Heart left ventricle (tissue), 16 donors: ENCODE measurements around the gene NSMCE3. TPM values are rescaled to one million over a fixed set of nuclear protein-coding genes. Genes with fewer than 3 reads are reported as not detected.

Experiments used
- ATAC-seq, 4 donors: fragments of 200-7000 bp; cut with Tn5 transposase; one replicate each; pipeline ENCODE4 v1.9.1; 2020 to 2022; ENCODE audit warnings: moderate library complexity in 4 of 4, mild to moderate bottlenecking in 3 of 4, moderate number of reproducible peaks in 1 of 4
- DNase-seq, 5 donors: peaks; one replicate each; pipeline ENCODE4 v3.0.0-alpha.2; 2020
- H3K27ac ChIP-seq, 12 donors: fragments of 200-600 bp; sonication (generic) in 4 of 12; one replicate each; pipeline versions ENCODE4 v1.5.0 to v1.8.0; 2016 to 2022; ENCODE audit warnings: mild to moderate bottlenecking in 2 of 12
- H3K27me3 ChIP-seq, 9 donors: fragments of 200-600 bp; sonication (generic) in 2 of 9; one replicate each; pipeline versions ENCODE4 v1.5.1 to v1.8.0; 2016 to 2022; ENCODE audit warnings: mild to moderate bottlenecking in 3 of 9
- H3K36me3 ChIP-seq, 9 donors: fragments of 200-600 bp; sonication (generic) in 2 of 9; one replicate each; pipeline versions ENCODE4 v1.5.0 to v1.8.0; 2018 to 2022; ENCODE audit warnings: mild to moderate bottlenecking in 2 of 9
- H3K4me1 ChIP-seq, 12 donors: fragments of 200-600 bp; sonication (generic) in 4 of 12; one replicate each; pipeline versions ENCODE4 v1.5.0 to v1.8.0; 2016 to 2022; ENCODE audit warnings: mild to moderate bottlenecking in 3 of 12
- H3K4me3 ChIP-seq, 12 donors: fragments of 200-600 bp; sonication (generic) in 4 of 12; one replicate each; pipeline versions ENCODE4 v1.5.0 to v1.8.0; 2017 to 2022; ENCODE audit warnings: mild to moderate bottlenecking in 9 of 12, moderate library complexity in 4 of 12
- H3K9me3 ChIP-seq, 12 donors: fragments of 200-600 bp; sonication (generic) in 4 of 12; one replicate each; pipeline versions ENCODE4 v1.5.0 to v1.8.0; 2016 to 2022; ENCODE audit warnings: mild to moderate bottlenecking in 1 of 12
- POLR2A ChIP-seq, 2 donors: fragments of 450-650 bp; IDR thresholded peaks; one replicate each; pipeline ENCODE4 v1.6.1; 2017; ENCODE audit warnings: antibody characterized with exemption in 2 of 2, mild to moderate bottlenecking in 2 of 2, moderate library complexity in 2 of 2
- WGBS, 4 donors: extraction: QIAGEN DNeasy Blood & Tissue Kit in 2 of 4; methylation state at CpG; one replicate each; pipeline versions ENCODE4 v1.1.5 to v1.1.7; 2013 to 2018; 5-methylcytosine and 5-hydroxymethylcytosine counted together
- intact Hi-C, 10 donors: fragments of 100-400 bp; cut with DNase I; formaldehyde crosslinking; loops; one replicate each; pipeline versions ENCODE4 v1.11.1 to v1.14.2; 2022
- polyA plus RNA-seq, 2 donors: library from polyadenylated mRNA; stranded (reverse); fragments of 200-250 nt; gene quantifications; one replicate each; pipeline ENCODE4 v1.2.3, GENCODE V29; 2013
- total RNA-seq, 9 donors: library from RNA; depleted of rRNA in 2 of 9; stranded (reverse); fragments of >200 nt in 2 of 9; fragmentation: NEBNext Ultra II Directional in 3 of 9; extraction: Animal tissue kit (Norgen Biotek cat#: 25700) in 3 of 9; gene quantifications; one replicate each; pipeline versions ENCODE4 v1.1.0 to v1.2.4, GENCODE V29; 2016 to 2023
- TF ChIP-seq, protein P1 (sequence below), 12 donors: fragments of 200-600 bp; sonication (generic) in 4 of 12; IDR thresholded peaks; one replicate each; pipeline versions ENCODE4 v1.5.0 to v1.8.0; 2018 to 2022; ENCODE audit warnings: antibody characterized with exemption in 12 of 12, mild to moderate bottlenecking in 5 of 12
- donor health status: ischemic (EF 13 %, LVEDD 7.1; RV severe dilation, severe dysfunction).
- donor health status: healthy with polysubstance abuse.
- donor health status: DM: no; HTN: yes; CAD: no.
- donor health status: DM: no; HTN: no; CAD: no.
- donor health status: ischemic (EF 25% LVEDD 6.9; RV normal size, moderate dysfunction).
- donor health status: ischemic (EF 25% LVEDD 5.7; RV mildly dilated, moderate dysfunction).
- donor health status: healthy.
- donor health status: DM: yes; HTN: yes; CAD: no.
- donor health status: ischemic (EF 35%, LVEDD 5.7; RV mildly dilated, moderate dysfunction).
- donor health status: nonischemic (EF 11% LVEDD 7.7; RV severe dilation, severe dysfunction).
- donor health status: DM: yes; HTN: yes; CAD: no.
- donor health status: PGD.
- donor health status: ischemic (EF 29% LVEDD 5.4; RV normal size, mild dysfunction).
- donor health status: nonischemic (EF 23%, LVEDD 6.1; RV moderate dilation, normal function).

Gene NSMCE3
- total and polyA plus RNA-seq, 11 donors, result 6.0 to 10.2 (median 6.8) TPM

DNA sequence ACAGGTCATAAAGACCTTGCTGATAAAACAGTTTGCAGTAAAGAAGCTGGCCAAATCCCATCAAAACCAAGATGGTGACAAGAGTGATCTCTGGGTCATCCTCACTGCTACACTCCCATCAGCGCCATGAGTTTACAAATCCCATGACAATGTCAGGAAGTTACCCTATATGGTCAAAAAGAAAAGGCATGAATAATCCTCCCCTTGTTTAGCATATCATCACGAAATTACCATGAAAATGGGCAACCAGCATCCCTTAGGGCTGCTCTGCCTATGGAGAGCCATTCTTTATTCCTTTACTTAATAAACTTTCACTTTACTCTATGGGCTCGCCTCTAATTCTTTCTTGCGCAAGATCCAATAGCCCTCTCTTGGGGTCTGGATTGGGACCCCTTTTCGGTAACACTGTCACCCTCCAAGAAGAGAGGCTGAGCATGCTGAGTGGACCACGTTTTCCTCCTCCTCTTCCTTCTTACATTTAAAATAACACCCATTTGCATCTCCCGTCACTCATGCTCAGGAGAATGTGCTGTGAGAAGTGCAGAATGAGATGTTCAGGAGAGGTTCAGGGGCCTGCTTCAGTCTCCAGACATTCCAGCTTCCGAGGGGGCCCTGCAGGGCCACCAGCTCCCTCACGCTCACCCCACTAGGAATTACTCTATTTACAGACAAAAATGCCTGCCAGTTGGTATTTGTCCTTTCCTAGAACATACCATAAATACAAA lies 47.3 kb downstream of the NSMCE3 start:
- no peak for ATAC-seq
- Histone ChIP-seq H3K4me3 (no peak overlapping the region), H3K9me3 (peaks cover 0 to 3% (median 0%) of the 10 kb centered on the region in 12 donors), H3K36me3 (no peaks in the 10 kb centered on the region), H3K4me1 (no peaks in the 10 kb centered on the region), H3K27ac (no peak overlapping the region), H3K27me3 (peaks cover 0 to 30% (median 0%) of the 10 kb centered on the region in 9 donors)
- no peak for DNase-seq
- 74 to 83% (median 78%) methylated on average over 9 of the region's 9 CpGs for WGBS, 4 donors
- intact Hi-C loops, result no loop called here
- TF ChIP-seq POLR2A (IDR thresholded peaks at IDR 0.05), result no peak
- TF ChIP-seq, protein P1, sequence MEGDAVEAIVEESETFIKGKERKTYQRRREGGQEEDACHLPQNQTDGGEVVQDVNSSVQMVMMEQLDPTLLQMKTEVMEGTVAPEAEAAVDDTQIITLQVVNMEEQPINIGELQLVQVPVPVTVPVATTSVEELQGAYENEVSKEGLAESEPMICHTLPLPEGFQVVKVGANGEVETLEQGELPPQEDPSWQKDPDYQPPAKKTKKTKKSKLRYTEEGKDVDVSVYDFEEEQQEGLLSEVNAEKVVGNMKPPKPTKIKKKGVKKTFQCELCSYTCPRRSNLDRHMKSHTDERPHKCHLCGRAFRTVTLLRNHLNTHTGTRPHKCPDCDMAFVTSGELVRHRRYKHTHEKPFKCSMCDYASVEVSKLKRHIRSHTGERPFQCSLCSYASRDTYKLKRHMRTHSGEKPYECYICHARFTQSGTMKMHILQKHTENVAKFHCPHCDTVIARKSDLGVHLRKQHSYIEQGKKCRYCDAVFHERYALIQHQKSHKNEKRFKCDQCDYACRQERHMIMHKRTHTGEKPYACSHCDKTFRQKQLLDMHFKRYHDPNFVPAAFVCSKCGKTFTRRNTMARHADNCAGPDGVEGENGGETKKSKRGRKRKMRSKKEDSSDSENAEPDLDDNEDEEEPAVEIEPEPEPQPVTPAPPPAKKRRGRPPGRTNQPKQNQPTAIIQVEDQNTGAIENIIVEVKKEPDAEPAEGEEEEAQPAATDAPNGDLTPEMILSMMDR (IDR thresholded peaks at IDR 0.05), result no peak

DNA sequence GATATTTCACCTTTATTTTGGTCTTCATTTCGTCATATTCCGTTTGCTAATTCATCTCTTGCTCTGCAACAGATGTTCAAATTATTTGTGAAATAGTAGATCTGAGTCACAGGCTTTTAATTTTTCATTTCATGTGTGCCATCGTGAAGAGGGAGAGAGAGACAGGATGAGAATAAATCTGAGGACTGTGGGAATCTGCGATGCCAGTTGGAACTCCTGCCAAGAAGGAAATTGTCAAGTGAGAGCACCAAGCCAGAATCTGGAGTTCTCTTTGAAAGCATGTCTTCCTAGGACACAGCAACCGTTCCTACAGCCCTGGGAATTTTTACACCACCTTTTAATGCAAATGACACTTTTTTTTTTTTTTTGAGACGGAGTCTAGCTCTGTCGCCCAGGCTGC lies 48.8 kb downstream of the NSMCE3 start:
- Histone ChIP-seq H3K4me3 (no peak overlapping the region), H3K36me3 (no peaks in the 10 kb centered on the region), H3K4me1 (no peaks in the 10 kb centered on the region), H3K27me3 (peaks cover 0 to 17% (median 0%) of the 10 kb centered on the region in 9 donors), H3K9me3 (peaks cover 0 to 3% (median 0%) of the 10 kb centered on the region in 12 donors), H3K27ac (no peak overlapping the region)
- DNase-seq (no peak), ATAC-seq (no peak)
- no peak for TF ChIP-seq POLR2A (IDR thresholded peaks at IDR 0.05)
- intact Hi-C loops, result no loop called here
- 71 to 82% (median 75%) methylated on average over 7 of the region's 7 CpGs for WGBS, 4 donors

DNA sequence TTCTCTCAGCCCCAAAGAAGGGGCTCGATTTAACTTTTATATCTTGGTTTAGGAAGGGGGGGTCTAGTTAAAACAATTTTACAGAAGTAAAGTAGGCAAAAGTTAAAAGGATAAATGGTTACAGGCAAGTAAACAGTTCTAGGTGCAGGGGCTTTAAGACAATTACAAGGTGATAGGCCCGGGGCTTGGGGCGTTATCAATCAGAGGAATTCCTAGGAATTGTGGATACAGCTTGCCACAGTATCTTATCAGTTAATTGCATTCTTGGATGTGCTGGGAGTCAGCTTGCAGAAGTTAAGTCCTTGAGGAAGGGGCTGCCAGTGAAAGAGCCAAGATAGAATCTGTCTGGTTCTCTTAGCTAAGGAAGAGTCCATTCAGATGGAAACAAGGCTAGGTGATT lies 52.7 kb downstream of the NSMCE3 start:
- ATAC-seq, result no peak
- peaks cover 0 to 5% (median 0%) of the 10 kb centered on the region in 9 donors for H3K27me3 ChIP-seq
- H3K9me3 ChIP-seq, result peaks cover 0 to 5% (median 0%) of the 10 kb centered on the region in 12 donors
- no peaks in the 10 kb centered on the region for H3K4me1 ChIP-seq
- DNase-seq, result no peak
- intact Hi-C loops, result no loop called here
- H3K36me3 ChIP-seq, result no peaks in the 10 kb centered on the region
- H3K4me3 ChIP-seq, result no peak overlapping the region
- TF ChIP-seq, protein P1 (IDR thresholded peaks at IDR 0.05), result no peak
- no peak for TF ChIP-seq POLR2A (IDR thresholded peaks at IDR 0.05)
- no peak overlapping the region for H3K27ac ChIP-seq
- 17 to 24% (median 21%) methylated on average over 3 of the region's 3 CpGs for WGBS, 4 donors
